Suprapubic skin (tissue), 4 donors: ENCODE data around the gene IGF2BP2. TPM values are rescaled to one million over a fixed set of nuclear protein-coding genes. Genes with fewer than 3 reads are reported as not detected.
"Not testable (repeated sequence)": the region's sequence is repeated elsewhere in the genome, so short reads cannot be mapped to it uniquely, and the experiment has no call there.

Source experiments
- DNase-seq, 2 donors: peaks; one replicate each; pipeline ENCODE4 v3.0.0-alpha.2; 2019; ENCODE audit warnings: low spot score in 2 of 2
- H3K27ac ChIP-seq: fragments of 200-600 bp; sonication (generic); one replicate; pipeline ENCODE4 v1.5.1; 2019
- H3K27me3 ChIP-seq: fragments of 200-600 bp; sonication (generic); one replicate; pipeline ENCODE4 v1.5.1; 2019
- H3K36me3 ChIP-seq: fragments of 200-600 bp; sonication (generic); one replicate; pipeline ENCODE4 v1.5.1; 2019
- H3K4me1 ChIP-seq: fragments of 200-600 bp; sonication (generic); one replicate; pipeline ENCODE4 v1.5.1; 2019
- H3K4me3 ChIP-seq: fragments of 200-600 bp; sonication (generic); one replicate; pipeline ENCODE4 v1.5.1; 2019; ENCODE audit warnings: mild to moderate bottlenecking
- H3K9me3 ChIP-seq: fragments of 200-600 bp; sonication (generic); one replicate; pipeline ENCODE4 v1.5.1; 2019
- EP300 ChIP-seq: sonication (generic); formaldehyde crosslinking; IDR thresholded peaks from one replicate; pipeline ENCODE4 v1.6.1; 2017; ENCODE audit warnings: antibody characterized with exemption
- POLR2A ChIP-seq, 2 donors: fragments of 450-650 bp; IDR thresholded peaks; one replicate each; pipeline ENCODE4 v1.6.1; 2017; ENCODE audit warnings: antibody characterized with exemption in 2 of 2, mild to moderate bottlenecking in 2 of 2, moderate library complexity in 2 of 2
- POLR2AphosphoS5 ChIP-seq, 3 donors: sonication (generic); formaldehyde crosslinking; IDR thresholded peaks; one replicate each; pipeline ENCODE4 v1.6.1; 2017; ENCODE audit warnings: antibody characterized with exemption in 3 of 3
- WGBS: methylation state at CpG from one replicate; pipeline ENCODE4 v1.1.5; 2018; 5-methylcytosine and 5-hydroxymethylcytosine counted together
- total RNA-seq, 4 donors: library from RNA; depleted of rRNA; stranded (reverse); fragments of >200 nt; gene quantifications; one replicate each; pipeline ENCODE4 v1.1.0, GENCODE V29; 2016
- TF ChIP-seq, protein P1 (sequence below), 2 donors: fragments of 200-600 bp in 1 of 2; fragments of 450-650 bp in 1 of 2; sonication (generic) in 1 of 2; IDR thresholded peaks; one replicate each; pipeline ENCODE4 v1.5.1; 2016 to 2019; ENCODE audit warnings: antibody characterized with exemption in 2 of 2, mild to moderate bottlenecking in 1 of 2, moderate library complexity in 1 of 2

Gene IGF2BP2
- total RNA-seq, 4 donors from 2014 or later = 7.6 to 29.9 (median 8.4) TPM

DNA sequence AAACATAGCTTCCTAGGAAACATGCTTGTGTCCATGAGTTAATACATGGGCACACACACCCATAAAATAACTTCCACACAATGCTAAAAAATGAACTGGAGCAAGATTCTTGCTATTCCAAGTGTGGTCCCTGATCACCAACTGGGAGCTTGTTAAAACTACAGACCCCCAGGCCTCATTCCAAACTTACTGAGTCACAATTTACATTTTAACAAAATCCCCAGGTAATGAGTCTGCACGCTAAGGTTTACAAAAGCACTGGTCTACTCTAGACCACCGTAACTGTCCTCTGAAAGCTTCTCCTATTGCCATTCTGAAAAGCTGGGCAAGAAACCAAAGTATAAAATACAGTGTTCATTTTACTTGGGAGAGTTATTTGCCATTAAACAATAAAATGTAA lies 45.4 kb downstream of the IGF2BP2 start:
- H3K9me3 ChIP-seq = no peaks in the 10 kb centered on the region
- no peak overlapping the region for H3K4me3 ChIP-seq
- H3K27ac ChIP-seq = no peak overlapping the region
- DNase-seq = no peak
- no peaks in the 10 kb centered on the region for H3K4me1 ChIP-seq
- no peaks in the 10 kb centered on the region for H3K36me3 ChIP-seq
- no peak for TF ChIP-seq POLR2A (IDR thresholded peaks at IDR 0.05)
- TF ChIP-seq EP300 = no peak
- no peak for TF ChIP-seq POLR2AphosphoS5 (IDR thresholded peaks at IDR 0.05)
- TF ChIP-seq, protein P1, sequence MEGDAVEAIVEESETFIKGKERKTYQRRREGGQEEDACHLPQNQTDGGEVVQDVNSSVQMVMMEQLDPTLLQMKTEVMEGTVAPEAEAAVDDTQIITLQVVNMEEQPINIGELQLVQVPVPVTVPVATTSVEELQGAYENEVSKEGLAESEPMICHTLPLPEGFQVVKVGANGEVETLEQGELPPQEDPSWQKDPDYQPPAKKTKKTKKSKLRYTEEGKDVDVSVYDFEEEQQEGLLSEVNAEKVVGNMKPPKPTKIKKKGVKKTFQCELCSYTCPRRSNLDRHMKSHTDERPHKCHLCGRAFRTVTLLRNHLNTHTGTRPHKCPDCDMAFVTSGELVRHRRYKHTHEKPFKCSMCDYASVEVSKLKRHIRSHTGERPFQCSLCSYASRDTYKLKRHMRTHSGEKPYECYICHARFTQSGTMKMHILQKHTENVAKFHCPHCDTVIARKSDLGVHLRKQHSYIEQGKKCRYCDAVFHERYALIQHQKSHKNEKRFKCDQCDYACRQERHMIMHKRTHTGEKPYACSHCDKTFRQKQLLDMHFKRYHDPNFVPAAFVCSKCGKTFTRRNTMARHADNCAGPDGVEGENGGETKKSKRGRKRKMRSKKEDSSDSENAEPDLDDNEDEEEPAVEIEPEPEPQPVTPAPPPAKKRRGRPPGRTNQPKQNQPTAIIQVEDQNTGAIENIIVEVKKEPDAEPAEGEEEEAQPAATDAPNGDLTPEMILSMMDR (IDR thresholded peaks at IDR 0.05) = no peak
- H3K27me3 ChIP-seq = no peaks in the 10 kb centered on the region
- 89% methylated on average over 2 of the region's 2 CpGs for WGBS

DNA sequence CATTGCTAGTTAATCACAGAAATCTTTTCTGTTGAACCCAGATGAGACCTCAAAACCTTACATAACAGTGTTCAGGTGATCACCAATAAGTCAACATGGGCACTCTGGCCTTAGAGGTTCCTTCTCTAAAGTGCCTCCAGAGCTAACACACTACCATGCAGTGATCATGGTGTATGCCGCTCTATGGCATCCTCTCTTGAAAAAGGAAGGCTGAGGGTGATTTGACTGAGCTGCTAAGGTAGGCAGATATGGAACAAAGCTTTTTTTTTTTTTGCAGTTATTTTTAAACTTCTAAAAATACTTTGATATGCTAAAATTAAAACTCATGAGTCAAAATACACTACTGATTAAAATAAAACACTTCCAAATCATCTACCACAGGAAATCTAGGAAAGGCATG lies 46.0 kb downstream of the IGF2BP2 start:
- Histone ChIP-seq H3K36me3 (no peaks in the 10 kb centered on the region), H3K27me3 (no peaks in the 10 kb centered on the region), H3K27ac (no peak overlapping the region), H3K4me1 (no peaks in the 10 kb centered on the region), H3K4me3 (no peak overlapping the region), H3K9me3 (no peaks in the 10 kb centered on the region)
- TF ChIP-seq POLR2AphosphoS5 (IDR thresholded peaks at IDR 0.05) (no peak), POLR2A (IDR thresholded peaks at IDR 0.05) (no peak), EP300 (no peak)
- TF ChIP-seq, protein P1 (IDR thresholded peaks at IDR 0.05) = no peak
- WGBS = 100% methylated on average over 1 of the region's 1 CpG
- DNase-seq = no peak

DNA sequence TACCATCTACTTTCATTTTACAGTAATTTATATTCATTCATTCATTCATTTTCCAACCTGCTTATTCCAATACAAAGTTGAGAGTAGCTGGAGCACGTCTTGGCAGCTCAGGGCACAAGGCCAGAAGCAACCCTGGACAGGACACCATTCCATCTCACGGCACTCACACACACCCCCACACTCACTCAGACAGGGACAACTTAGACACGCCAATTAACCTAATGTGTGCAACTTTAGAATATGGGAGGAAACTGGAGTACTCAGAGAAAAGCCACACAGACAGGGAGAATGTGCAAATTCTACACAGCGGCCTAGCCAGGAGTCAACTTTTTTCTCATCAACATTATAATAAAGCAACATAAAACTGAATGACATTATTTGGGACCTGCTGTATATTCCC lies 46.7 kb downstream of the IGF2BP2 start:
- DNase-seq = no peak
- Histone ChIP-seq H3K4me3 (no peak overlapping the region), H3K4me1 (no peaks in the 10 kb centered on the region), H3K27ac (no peak overlapping the region), H3K27me3 (no peaks in the 10 kb centered on the region), H3K36me3 (no peaks in the 10 kb centered on the region), H3K9me3 (no peaks in the 10 kb centered on the region)
- TF ChIP-seq, protein P1 (IDR thresholded peaks at IDR 0.05) = no peak
- TF ChIP-seq EP300 (no peak), POLR2AphosphoS5 (IDR thresholded peaks at IDR 0.05) (no peak), POLR2A (IDR thresholded peaks at IDR 0.05) (no peak)
- WGBS = 76% methylated on average over 4 of the region's 4 CpGs

DNA sequence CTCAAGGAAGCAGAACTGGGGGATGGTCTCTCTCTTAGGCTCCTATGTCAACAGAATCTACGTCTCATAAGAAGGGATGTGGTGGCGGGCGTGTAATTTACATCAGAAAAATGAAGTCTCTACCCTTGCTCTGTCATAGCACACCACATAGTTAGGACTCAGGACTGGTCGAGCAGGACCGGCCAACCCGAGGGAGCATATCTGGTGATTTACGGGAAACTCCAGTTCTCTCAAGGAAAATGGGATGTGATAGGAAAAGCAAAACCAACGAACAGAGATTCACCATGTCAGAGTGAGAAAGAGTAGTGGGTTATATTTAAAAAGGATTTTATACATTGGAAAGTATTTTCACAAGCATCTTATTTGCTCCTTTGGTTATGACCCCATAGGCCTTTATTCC lies 54.7 kb downstream of the IGF2BP2 start:
- DNase-seq = no peak
- no peak for TF ChIP-seq EP300
- no peak for TF ChIP-seq POLR2AphosphoS5 (IDR thresholded peaks at IDR 0.05)
- no peak for TF ChIP-seq POLR2A (IDR thresholded peaks at IDR 0.05)
- TF ChIP-seq, protein P1 (IDR thresholded peaks at IDR 0.05) = no peak
- Histone ChIP-seq H3K27ac (no peak overlapping the region), H3K4me1 (peaks cover 10% of the 10 kb centered on the region), H3K4me3 (no peak overlapping the region), H3K36me3 (no peaks in the 10 kb centered on the region), H3K27me3 (no peaks in the 10 kb centered on the region), H3K9me3 (no peaks in the 10 kb centered on the region)
- WGBS = 86% methylated on average over 8 of the region's 8 CpGs

DNA sequence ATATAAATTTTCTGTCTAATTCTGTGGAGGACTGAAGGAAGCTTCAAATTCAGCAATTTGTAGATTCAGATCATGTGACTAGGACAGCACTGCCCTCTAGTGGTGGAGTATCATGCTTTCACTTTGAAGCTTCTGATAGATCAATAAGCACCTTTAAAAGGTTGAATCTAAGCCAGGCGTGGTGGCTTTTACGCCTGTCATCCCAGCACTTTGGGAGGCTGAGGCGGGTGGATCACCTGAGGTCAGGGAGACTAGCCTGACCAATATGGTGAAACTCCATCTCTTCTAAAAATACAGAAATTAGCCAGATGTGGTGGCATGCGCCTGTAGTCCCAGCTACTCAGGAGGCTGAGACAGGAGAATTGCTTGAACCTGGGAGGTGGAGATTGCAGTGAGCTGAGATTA lies 56.3 kb downstream of the IGF2BP2 start:
- H3K4me1 ChIP-seq = peaks cover 14% of the 10 kb centered on the region
- H3K9me3 ChIP-seq, H3K36me3 ChIP-seq, H3K27me3 ChIP-seq, DNase-seq, H3K27ac ChIP-seq, H3K4me3 ChIP-seq: not testable (repeated sequence)
- 61% methylated on average over 4 of the region's 4 CpGs for WGBS
- TF ChIP-seq, protein P1 (IDR thresholded peaks at IDR 0.05) = peak; percentile 25 to 67
